Middle frontal gyrus (tissue), 1 donor: ENCODE data around the gene RNF8.
"Not testable (repeated sequence)": the region's sequence is repeated elsewhere in the genome, so short reads cannot be mapped to it uniquely, and the experiment has no call there.

Source experiments
- DNase-seq: peaks from one replicate; pipeline ENCODE4 v3.0.0-alpha.2; 2015; ENCODE audit warnings: low spot score; ENCODE audit errors: extremely low spot score

Gene RNF8, protein sequence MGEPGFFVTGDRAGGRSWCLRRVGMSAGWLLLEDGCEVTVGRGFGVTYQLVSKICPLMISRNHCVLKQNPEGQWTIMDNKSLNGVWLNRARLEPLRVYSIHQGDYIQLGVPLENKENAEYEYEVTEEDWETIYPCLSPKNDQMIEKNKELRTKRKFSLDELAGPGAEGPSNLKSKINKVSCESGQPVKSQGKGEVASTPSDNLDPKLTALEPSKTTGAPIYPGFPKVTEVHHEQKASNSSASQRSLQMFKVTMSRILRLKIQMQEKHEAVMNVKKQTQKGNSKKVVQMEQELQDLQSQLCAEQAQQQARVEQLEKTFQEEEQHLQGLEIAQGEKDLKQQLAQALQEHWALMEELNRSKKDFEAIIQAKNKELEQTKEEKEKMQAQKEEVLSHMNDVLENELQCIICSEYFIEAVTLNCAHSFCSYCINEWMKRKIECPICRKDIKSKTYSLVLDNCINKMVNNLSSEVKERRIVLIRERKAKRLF

DNA sequence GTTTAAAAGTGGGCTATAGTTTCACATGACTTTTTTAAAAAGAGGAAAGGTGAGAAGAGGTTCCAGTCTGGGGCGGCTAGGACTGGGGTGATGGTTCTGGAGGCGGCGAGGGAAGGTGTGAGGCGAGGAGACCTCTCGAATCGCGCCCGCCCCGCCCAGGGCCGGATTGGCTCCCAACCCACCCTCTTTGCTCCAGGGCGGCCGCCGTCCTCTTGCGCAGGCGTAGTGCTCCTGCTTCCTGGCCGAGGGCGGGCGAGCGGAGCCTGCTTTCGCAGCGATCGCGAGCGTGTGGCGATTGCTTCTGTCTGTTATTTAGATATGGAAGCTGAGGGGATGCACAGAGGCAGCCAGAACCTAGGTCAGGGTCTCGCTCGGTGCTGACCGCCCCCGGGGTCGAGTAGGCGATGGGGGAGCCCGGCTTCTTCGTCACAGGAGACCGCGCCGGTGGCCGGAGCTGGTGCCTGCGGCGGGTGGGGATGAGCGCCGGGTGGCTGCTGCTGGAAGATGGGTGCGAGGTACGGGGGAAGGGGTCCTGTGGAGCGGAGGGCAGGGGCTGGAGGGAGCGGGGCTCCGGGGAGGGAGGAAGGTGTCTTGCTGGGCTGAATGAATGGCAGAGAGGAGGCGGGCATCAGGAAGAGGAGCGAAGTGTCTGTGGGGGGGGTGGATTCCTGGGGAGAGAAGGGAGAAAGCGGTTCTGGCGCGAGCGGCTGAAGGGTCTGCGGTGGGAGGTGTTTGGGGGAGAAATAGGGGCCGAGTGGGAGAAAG, at the start of gene RNF8:
Gene RNF8 (plus strand): TSS at position 223 of the 765 bp plus-strand sequence. CDS start 182 bp downstream, at position 405.
- DNase-seq: peak; percentile 65

DNA sequence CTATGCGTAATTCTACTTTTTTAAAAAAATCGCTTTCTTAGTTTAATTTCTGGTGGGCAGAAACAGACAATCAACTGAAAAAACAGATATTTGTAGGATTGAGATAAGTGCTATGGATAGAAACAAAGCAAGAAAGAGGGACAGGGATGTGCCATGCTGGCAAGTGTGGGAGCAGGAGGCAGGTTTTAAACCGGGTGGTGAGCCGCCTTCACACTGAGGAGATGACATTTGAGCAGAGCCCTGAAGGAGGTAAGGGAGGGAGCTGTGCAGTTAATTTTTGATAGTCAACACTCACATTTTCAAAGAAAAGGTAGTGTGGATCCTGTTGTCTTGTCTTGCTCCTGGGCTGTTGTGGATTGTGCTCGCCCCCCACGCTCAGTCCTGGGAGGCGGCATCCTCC, 49.0 kb upstream of the RNF8 start:
- DNase-seq: no peak

DNA sequence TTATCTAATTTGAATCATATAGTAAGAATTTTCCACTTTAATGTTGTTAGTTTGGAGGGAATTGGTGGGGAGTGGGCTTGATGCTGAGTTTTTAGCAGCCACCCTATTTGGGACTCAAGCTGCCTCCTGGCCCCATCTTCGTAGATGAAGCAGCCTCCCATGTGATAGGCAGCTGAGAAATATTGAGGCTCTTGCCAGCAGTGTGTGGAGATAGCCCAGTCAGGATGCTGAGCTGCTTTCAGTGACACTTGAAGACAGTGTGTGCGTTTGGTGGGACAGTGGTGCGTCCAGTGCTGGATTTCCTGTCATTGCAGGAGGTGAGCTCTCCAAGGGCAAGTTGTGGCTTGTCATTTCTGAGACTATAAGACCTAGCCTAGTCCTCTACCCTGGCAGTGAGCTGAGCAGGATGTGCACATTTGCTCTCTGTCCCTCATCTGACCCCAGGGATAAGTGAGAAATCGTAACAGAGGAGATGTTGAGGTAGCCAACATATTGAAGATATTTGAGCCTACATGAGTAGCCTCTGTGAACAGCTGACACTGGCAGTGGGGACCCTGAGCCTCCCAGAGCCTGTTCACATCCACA, 47.9 kb upstream of the RNF8 start:
- no peak for DNase-seq

DNA sequence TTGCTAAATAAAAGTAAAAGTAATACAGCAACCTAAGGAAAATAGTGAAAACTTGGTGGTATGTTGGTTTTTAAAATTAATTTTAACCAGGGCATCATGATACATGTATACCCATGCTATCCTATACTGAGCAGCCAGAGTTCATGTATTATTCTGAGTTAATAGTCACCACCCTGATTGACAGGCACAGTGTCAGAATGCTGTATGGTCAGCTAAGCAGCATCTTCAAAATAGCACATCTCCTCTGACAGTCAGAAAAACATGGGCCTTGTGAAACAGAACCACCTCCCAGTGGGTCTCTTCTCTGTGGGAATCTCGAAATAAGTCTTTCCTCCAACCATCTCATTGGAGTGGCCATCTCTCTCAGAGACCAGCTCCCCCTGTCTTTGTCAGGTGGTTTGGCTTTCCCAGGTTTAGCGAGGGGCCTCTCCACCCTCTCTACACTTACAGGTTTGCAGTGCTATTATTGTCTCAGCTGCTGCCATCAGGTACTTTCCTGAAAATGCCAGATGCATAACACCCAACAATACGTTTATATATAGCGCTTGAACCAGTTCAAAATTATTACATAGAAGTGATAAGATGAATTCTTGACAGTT, 47.1 kb upstream of the RNF8 start:
- DNase-seq: no peak

DNA sequence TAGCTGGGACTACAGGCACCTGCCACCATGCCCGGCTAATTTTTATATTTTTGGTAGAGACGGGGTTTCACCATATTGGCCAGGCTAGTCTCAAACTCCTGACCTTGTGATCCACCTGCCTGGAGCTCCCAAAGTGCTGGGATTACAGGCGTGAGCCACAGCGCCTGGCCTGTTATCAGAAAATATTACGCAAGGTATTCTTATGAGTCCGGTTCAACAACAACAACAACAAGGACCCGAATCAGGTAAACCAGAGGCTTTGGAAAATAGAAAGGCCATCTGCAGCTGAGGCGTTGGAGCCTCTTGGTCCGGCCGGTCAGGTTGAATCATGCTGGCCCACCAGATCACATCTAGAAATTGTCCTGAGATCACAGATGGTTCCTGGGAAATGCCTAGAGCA, 46.3 kb upstream of the RNF8 start:
- DNase-seq: not testable (repeated sequence)

DNA sequence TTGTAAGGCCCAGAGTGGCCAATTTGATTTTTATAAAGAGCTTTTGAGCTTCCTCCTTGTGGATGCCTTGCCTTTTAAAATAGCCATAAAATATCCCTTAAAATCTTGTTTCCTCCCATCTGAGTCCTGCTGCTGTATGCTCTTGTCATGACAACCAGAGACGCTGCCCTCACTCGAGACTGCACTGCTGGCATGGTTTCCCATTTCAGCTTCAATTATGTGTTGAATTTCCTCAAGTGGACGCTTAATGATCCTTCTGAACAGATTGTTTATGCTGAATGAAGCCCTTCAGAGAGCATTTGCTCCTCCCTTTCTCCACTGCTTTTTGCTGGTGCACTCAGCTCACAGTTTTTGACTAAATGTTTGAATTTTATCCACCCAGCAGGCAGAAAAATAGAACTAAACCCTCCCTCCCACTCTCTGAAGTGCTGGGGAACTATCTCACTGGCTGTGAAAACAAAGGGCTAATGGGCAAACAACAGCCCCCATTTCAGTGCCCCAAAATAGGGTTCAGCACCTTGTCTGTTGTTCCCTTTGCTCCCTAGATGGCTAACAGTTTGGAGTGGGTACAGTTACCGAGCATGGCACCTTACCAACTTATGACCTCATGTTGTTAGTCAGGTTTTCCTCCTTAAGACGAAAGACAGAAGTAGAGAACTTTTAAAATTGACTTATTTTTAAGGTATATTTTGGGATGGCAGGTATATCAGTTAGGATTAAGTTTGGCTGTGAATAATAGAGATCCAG, 45.5 kb upstream of the RNF8 start:
- DNase-seq: no peak

DNA sequence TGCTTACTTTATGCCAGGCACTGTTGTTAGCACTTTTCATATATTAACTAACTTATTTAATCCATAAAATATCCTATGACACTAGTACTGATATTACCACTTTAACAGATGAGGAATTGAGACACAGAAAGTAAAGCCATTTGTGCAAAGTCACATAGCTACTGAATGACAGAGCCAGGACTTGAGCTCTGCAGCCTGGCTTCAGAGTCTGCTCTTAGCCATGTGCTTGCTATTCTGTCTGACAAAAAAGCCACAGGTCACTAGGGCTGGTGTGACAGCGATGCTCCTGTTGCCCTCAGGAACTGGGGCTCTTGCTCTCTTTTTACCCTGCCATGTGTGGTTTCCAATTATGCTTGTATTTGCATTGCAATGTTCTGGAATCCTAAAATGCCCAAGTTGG, 44.7 kb upstream of the RNF8 start:
- no peak for DNase-seq

DNA sequence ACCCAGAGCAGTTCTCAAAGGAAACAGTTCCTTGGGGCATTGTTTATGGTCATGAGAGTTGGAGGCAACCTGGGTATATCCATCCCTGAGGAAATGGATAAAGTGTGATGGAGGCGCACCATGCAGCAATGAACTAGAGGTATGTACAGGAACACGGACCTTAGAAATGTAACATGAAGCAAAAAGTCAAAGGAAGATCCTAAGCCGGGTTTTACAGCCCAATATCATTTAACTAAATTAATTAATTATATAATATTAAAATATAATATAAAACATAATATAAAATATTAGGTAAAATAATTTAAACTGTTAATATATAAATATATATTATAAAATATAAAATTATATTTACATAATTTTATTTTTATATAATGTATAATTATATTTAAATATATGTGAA, 44.1 kb upstream of the RNF8 start:
- DNase-seq: no peak

DNA sequence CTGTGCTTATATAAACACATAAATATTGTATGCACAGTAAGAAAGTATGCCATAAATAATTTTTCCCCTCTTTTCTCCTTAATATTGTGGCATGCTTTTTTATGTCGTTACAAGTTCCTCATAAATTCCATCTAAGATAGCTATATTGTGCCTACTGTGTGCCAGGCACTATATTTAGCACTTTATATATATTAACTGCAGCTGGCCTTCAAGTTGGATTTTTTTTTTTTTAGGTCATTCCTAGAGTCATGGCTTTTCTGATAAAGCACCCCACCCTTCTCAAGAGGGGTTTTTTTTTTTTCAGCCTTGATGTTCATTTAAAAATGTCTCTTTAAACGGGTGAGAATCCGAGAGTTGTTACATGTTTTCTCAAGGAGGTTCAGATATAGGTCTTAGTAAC, 42.8 kb upstream of the RNF8 start:
- no peak for DNase-seq

DNA sequence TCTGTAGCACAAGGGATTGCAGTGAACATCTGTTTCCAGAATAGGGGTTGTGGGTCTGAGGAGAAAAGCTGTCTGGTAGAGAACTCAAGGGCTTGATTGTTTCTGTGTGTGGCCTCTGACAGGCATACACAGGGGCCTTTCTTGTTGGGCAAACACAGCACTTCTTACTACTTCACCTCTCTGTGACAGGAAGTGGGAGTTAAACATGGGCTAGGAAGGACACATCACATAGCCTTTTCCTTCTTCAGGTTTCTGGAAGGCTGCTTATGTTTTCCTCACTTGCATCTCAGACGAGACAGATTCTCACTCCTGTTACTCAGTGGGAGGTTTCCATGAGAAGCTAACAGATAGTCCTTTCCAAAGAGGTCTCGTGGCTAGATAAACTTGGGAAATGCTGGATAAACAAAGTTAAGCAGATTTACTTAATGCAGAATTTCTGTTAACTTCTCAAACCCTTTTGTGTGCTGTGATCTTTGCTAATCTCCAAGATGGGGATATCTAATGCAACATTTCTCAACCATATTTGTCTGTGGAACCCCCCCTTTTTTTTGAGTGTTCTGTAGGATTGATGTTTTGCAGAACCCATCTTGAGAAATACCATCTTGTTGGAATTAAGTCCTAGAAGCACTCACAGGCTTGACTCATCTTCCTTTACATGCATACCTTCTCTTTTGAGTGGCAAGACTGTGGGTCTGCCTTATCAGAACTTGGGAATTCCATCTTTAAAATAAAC, 41.9 kb upstream of the RNF8 start:
- no peak for DNase-seq

DNA sequence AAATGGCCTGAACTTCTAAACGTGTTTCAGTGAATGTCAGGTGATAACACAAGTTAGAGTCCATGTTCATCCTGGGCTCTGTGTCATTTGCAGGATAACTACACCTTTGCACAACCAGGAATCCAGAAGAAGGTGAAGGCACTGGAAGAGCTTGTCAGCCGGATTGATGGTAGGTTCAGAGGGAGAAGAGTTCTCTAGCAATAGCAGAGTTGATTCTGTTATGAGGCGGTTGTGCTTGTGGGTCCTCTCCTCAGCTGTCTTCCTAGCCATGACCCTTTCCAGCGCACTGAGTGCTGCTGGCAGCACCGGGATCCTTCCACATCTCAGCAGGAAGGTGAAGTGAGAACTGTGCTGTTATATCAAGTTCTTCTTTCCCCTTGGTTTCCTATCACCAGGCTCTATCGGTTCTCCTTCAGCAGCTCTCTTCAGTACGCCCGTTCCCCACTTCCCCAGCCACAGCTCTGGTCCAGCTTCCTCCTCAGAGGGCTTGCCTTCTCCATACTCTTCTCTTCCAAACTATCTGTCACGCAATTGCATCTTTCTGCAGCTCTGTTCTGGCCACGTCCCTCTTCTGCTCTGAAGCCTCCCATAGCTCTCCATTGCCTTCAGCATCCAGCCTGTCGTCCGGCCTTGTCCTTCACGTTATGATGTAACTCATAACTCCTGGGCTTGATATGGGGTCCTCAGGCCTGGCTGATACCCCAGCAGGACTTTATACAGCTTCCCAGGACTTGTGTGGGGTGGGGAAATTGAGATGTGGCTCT, 39.9 kb upstream of the RNF8 start:
- DNase-seq: no peak

DNA sequence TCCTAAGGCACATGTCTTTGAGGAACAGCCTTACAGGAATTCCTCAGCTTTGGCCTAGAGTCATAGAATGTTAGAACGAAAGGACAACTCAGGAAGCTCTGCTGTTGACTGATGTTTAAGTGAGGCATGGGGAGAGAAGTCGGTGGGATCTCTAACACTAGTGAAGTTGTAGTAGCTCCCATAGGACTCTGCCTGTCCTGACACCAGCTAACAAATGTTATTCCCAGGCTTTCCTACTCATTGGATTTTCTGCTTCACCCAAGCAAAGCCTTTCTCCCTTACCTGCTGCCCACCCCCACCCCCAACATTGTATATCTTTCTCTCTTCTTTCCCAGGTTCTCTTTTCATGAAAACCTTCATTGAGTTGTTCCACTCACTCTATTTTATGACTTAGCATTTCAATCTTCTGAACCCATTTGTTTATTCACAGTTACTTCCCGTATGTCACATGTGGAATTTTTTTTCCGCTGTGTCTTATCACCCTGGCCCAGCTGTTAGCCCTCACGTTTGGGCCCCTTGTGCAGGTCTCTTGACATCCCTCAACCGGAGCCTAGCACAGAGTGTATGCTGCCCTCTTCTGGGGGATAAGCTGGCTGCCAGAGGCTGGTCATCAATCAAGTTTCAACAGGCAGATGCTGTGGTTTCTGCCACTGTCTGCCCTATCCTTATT, 39.2 kb upstream of the RNF8 start:
- no peak for DNase-seq

DNA sequence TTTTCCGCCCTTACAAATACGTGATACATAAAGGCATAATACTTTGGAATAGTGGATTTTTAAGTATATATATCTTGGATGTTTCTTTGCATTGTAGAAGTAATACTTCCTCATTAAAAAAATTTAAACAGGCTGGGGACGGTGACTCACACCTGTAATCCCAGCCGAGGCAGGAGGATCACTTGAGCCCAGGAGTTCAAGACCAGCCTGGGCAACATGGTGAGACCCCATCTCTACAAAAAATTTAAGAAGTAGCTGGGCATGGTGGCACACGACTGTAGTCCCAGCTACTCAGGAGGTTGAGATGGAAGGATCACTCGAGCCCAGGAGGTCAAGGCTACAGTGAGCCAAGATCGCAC, 38.6 kb upstream of the RNF8 start:
- no peak for DNase-seq

DNA sequence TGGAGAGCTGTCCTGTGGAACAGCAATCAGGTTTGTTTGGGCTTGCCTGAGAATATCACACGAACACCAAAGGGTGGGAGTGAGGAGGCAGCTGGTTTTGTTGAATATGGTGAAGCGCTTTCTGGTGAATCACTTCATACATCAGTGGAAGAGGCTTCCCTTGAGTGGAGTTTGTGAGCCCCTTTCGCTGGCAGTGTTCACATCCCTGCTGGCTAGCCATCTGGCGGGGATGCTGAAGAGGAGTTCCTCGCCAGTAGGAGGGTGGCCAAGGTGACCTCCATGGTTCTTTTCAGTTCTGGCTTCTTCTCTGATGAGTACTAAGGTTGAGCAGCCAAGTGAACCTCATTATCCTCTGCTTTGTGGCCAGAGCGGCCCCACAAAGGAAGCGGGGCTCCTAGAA, 37.7 kb upstream of the RNF8 start:
- DNase-seq: no peak

DNA sequence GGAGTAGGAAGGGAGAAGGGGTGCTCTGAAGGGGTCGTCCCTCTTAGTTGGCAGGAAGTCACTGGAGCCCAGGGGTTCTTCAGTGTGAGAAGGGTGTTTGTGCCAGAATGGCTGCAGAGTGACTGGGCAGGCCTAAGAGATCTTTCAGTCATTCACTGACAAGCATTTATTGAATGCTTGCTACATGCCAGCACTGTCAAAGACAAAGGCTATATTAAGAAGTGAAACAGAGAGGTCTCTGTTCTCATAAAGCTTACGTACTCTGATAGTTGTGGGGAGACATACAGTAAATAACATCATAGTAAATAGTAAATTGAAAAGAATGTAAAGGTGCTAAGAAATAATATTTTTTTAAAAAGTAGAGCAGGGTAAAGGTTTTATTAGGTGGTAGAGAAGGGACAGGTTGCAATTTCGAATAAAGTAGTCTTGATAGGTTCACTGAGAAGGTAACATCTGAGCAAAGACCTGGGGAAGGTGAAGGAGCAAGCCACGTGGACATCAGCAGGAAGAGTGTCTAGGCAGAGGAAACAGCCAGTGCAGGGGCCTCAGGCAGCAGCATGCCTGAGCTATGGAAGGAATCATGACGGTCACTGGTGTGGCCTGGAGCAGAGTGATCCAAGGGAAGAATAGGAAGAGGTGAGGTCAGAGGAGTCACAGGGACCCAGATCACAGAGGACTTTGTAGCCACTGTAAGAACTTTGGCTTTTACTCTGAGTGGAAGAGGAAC, 36.3 kb upstream of the RNF8 start:
- DNase-seq: no peak

DNA sequence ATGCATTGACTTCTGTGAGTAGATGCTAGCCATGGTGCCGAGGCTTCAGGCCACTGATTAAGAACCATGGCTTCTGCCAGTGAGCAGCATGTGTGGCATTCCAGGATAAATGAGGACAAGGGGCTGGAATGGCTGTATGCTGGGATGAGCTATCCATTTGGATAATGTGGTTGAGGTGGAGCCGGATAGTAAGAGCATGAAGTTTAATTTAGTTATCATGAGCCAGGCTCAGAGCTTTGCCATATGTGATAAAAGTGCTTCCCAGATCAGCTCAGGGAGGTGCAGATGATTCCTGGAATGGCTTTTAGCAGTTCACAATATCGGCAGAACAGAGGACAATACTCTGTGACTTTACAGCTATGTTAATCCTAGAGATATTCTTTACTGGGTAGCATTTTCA, 34.6 kb upstream of the RNF8 start:
- no peak for DNase-seq

DNA sequence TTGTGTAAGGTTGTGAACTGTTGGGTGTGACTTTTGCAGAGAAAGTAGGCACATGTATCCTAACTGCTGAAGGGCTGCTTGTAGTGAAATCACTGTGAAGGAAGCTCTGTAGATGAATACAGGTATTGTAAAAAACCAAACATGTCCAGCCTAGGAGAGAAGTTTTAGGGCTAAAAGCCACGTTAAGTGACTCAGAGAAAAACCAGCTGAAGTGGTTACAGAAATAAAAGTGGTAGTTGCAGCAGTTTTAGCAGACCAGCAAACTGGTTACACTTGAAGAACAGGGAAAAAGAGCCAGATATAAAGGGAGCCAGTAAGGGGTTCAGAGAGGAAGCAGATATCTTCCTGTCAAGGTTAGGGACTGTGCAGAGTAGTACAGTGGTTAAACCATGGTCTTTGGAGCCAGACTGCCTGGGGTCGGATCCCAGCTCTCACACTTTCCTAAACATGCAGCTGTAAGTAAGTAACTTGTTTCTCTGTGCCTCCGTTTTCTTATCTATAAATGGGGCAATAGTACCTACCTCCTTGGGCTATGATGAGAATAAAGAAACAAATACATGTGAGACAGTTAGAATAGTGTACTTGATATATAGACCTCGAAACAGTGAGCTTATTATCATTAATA, 33.8 kb upstream of the RNF8 start:
- DNase-seq: no peak

DNA sequence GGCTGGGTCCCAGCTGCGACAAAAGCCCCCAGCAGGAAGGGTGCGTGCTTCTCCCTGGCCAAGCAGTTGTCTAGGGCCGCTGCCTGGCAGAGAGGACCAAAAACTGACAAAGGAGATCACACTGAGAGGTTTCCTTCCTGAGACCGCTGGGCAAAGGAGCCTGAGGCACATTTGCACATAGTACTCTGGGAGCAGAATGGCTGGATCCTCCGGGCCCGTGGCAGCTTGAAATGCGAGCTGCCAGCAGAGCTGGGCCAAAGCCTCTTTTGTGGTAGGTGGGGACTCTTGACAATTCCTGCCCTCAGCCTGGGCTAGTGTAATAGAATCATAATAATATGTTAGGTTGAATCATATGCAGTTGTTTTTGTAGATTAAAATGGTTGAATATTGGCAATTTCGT, 33.1 kb upstream of the RNF8 start:
- no peak for DNase-seq
